T-helper 2 cell treated with Interferon-gamma antibody and Interleukin-4, amounts not matched to agents 100 ng/mL and 5 ng/mL, for 36 hours (primary cell): ENCODE data around the gene VNN1. TPM values are rescaled to one million over a fixed set of nuclear protein-coding genes. Genes with fewer than 3 reads are reported as not detected.

Experiments
- intact Hi-C: fragments of 100-400 bp; cut with micrococcal nuclease; formaldehyde crosslinking; loops from one replicate; pipeline ENCODE4 v1.15.1; 2023
- total RNA-seq: library from RNA; stranded (reverse); gene quantifications from 2 replicates; pipeline ENCODE4 v1.2.3, GENCODE V29; 2022

The VNN1 gene
- not detected in 2 replicates for total RNA-seq

DNA sequence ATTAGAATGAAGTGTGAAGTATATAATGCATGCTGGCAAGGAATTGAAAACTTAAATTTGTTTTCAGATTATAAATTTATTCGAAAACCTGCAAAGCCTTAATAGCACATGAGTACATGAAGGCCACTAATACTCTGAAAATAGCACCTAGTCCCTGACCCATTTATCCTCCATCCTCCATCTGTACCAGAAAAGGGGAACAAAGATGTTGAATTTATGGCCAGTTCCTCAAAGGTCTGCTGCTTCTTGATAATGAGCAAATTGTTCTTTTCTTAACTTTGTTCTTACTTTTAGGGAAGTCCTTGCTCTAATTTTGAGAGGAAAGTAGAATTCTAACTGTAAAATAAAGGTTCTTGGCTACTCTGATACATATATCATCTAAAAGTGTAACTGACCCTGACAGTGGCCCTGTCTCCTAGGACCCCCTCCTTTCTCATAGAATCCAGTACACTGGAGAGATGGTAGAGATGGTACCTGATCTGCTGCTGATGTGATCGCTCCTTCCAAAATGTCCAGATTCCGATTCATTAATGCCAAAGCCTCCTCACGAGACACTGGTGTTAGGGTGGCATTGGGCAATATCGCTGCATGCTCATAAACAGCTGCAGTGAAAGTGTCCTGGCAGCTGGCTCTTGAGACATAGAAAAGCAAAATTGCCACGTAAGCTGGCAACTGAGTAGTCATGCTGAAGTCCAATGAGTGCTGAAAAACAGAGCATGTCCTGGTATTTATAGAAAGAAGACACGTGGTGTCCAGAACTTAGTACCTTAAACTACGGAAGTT is at the start of gene VNN1:
Gene VNN1, minus strand, starts transcription at position 704 of the 783 bp plus-strand sequence. Its CDS starts 20 bp downstream, at position 684.
- intact Hi-C loops: no loop called here

- intact Hi-C loops: loop anchor here (1.0 to 2.0 kb wide), 3 partner anchors 36 to 250 kb away; partner anchors contain the start of genes RPS12, SLC18B1 and STX7
Measured at GRCh38 chr6:132763269-132763668, 49.4 kb upstream of the VNN1 start.

- intact Hi-C loops: no loop called here
Measured at GRCh38 chr6:132760256-132760655, 46.4 kb upstream of the VNN1 start.

DNA sequence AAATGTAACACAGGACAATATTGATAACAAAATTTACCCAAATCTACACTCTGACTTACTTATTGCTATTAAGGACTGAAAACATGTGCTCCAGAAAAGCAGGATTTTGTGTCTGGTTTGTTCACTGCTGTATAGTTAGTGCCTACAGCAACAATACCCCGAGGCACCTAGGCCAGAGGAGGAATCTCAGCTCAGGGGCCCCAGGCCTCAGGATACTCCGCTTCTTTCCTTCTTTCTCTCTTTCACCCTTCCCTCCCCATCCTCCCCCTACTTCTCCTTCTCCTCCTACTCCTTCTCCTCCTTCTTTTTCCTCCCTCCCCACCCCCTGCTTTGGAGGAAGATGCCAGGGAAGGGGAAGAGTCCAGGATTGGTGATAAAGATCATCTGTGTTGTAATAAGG is 44.8 kb upstream of the VNN1 start:
- intact Hi-C loops: no loop called here

GRCh38 chr6:132752255-132752654 is 38.4 kb upstream of the VNN1 start:
- intact Hi-C loops: no loop called here

DNA sequence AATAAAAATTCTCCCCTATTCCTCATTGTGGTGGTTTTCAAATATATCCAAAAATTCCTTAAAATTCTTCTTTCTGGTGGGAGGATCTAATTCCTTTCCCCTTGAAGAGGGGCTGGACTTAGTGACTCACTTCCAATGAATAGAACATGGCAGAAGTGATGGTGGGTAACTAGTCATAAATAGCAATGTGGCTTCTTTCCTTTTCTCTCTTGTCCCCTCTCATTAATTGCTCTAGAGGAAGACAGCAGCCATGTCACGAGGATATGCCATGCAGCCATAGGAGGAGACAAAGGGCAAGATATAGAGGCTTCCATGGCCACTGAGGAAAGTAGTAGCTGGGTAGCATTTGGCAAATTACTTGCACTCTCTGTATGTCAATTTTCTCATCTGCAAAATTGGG is 38.0 kb upstream of the VNN1 start:
- intact Hi-C loops: no loop called here

- intact Hi-C loops: no loop called here
Measured at GRCh38 chr6:132751306-132751705, 37.5 kb upstream of the VNN1 start.

DNA sequence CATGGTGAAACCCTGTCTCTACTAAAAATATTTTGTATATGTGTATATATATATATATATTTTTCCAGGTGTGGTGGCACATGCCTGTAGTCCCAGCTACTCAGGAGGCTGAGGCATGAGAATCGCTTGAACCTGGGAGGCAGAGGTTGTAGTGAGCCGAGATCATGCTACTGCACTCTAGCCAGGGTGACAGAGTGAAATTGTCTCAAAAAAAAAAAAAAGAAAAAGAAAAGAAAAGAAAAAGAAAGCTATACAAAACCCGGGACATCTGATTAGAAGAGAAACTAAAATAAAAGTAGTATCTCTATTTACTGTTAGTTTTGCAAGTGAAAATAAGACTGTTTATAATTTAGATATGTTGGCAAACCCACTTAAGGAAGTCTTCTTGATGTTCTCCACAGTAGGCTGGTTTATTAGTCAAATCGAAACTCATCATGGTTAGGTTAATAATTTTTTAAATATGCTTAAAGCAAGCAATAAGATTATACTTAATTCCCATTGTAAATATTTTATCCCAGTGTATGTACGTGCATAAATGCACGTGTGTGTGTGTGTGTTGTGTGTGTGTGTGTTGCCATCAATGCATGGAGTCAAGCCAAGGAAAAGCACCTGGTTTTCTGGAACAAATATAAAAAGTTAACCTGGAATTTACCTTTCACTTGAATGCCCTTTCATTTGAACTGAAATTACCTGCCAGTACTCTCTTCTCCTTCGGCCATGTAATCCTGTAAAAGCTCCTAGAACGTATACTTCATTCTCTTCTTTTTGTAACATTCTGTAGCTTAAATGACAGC is 36.8 kb upstream of the VNN1 start:
- intact Hi-C loops: no loop called here

- intact Hi-C loops: no loop called here
Measured at GRCh38 chr6:132749111-132749510, 35.3 kb upstream of the VNN1 start.

DNA sequence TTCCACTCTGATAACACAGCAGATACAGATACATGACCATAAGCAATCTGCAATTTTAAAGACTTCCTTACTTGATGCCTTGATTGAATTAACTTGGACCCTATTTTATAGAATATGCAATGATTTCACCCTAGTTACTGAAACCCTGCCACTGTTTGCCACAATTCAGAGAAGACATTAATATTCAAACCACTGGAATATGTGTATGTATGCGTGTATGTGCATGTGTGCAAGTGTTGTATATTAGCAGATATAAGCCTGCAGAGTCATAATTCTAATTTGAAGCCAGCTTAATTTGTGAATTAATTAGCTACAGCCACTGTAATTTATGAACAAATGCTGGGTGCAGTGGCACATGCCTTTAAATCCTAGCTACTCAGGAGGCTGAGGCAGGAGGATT is 34.6 kb upstream of the VNN1 start:
- intact Hi-C loops: no loop called here

DNA sequence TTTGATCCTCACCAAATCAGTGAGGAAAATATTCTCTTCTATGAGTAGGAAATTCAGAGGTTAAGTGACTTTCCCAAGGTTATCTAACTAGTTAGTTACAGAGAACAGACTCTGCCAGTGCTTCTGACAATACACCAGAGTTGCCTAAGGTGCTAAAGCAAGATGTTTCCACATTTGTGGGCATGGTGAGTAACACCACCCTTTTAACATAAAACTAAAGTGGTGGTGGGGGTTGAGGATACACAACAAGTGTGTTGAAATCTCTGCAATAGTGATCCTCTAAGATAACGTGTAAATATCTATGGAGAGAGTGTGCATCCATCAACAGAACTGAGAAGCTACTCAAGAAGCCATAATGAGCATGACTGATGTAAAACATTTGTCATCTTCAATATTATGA is 32.2 kb upstream of the VNN1 start:
- intact Hi-C loops: no loop called here

DNA sequence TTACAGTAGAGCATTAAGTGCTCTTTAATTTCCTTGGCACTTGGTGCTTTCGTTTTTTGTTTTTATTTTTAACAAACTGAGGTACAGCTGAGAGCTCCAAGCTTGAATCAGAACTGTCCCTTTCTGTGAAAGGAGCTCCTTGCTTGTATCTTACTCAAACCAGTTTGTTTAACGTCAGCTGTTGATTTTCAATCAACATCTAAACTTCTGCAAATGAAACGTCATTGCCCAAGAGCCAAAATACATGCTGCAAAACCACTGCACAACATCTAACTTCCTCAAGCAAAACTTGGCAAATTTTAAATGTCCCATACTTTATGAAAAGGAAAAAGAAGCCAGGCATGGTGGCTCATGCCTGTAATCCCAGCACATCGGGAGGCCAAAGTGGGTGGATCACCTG is 28.6 kb upstream of the VNN1 start:
- intact Hi-C loops: no loop called here

DNA sequence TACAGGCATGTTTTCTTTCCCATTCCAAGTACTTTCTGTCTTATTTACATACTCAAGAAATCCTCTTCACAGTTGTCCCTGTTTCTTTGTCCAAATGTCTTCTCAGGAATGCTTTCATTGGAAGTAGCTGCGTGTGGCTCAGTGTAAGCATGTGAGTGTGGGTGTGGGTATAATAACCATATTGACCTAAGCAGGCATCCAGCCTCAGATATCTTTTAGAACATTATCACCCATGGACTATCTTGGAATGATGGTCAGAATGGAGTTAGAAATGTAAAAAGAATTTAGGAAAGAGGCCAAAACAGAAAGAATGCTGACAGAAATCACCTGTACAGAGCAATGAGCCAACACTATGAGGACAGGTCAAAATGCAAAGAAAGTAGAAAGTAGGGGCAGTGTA is 27.4 kb upstream of the VNN1 start:
- intact Hi-C loops: no loop called here

GRCh38 chr6:132736239-132736638 is 22.4 kb upstream of the VNN1 start:
- intact Hi-C loops: no loop called here

- intact Hi-C loops: no loop called here
Measured at GRCh38 chr6:132734694-132735236, 20.9 kb upstream of the VNN1 start.

GRCh38 chr6:132733814-132734213 is 20.0 kb upstream of the VNN1 start:
- intact Hi-C loops: no loop called here

DNA sequence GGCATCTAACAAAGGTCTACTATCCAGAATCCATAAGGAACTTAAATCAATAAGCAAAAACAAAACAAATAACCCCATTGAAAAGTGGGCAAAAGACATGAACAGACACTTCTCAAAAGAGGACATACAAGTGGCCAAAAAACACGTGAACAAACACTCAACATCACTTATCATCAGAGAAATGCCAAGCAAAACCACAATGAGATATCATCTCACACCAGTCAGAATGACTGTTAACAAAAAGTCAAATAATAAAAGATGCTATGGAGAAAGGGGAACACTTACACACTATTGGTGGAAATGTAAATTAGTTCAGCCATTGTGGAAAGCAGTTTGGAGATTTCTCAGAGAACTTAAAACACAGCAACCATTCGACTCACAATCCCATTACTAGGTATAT is 19.4 kb upstream of the VNN1 start:
- intact Hi-C loops: no loop called here

GRCh38 chr6:132731086-132731485 is 17.2 kb upstream of the VNN1 start:
- intact Hi-C loops: no loop called here

GRCh38 chr6:132730560-132730959 is 16.7 kb upstream of the VNN1 start:
- intact Hi-C loops: no loop called here

DNA sequence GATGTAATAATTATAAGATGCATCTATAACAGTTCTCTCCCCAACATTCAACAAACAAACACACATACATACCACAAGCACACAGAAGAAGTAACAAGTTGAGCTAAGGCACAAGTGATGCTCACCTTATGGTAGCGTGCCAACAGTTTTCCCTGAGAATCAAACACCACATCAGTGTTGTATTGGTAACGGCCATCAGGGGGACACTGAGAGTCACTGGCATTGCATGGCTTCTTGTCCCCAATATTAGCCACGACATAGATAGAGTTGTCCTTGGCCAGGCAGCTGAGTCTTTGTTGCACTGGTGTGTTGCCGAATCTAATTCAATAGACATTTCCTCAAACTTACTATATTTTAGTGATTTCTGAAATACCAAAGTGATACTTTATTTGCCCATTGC is 14.8 kb upstream of the VNN1 start:
- intact Hi-C loops: no loop called here

DNA sequence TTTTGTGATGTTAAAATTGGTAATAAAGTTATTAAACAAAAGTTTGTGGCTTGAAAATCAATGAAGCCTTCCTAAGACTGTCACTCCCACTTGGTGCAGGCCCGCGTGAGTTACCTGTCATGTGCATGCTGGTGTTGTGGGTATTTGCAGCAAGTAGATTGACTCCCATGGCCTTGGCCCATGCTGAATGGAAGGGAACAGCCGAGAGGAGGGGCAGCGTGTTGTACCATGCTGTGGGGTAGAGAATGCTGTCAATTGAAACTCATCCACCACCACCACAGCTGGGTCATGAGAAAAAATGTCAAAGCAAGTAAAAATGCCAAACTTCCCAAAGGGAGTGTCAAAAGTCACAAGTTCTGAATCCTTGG is 12.7 kb upstream of the VNN1 start:
- intact Hi-C loops: loop anchor here (2.0 kb wide), 1 partner anchor 52 kb away; no protein-coding TSS in a partner anchor

DNA sequence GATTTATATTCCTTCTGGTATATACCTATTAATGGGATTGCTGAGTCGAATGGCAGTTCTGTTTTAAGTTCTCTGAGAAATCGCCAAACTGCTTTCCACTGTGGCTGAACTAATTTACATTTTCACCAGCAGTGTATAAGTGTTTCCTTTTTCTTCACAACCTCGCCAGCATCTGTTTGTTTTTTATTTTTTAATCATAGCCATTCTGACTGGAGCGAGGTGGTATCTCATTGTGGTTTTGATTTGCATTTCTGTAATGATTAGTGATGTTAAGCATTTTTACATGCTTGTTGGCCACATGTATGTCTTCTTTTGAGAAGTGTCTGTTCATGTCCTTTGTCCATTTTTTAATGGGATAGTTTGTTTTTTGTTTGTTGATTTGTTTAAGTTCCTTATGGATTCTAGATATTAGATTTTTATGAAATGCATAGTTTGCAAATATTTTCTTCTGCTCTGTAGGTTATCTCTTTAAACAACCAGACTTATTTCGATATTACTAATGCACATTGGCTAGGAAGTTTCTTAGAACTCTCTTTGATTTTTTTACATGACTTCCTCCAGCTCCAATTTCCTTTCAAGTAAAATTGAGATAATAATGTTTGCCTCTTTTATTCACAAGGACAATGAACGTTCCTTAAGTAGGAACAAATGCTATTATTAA is 12.2 kb upstream of the VNN1 start:
- intact Hi-C loops: loop anchor here (2.0 kb wide), 1 partner anchor 51 kb away; no protein-coding TSS in a partner anchor
